Ramos (cell line): ENCODE results near the gene FGF1.

ENCODE experiments used
- in situ Hi-C: fragments of 300-500 bp; cut with MboI; formaldehyde crosslinking; loops from one replicate; pipeline ENCODE4 v1.14.3; 2022; ENCODE audit warnings: low sequenced_read_pairs; ENCODE audit not compliant: unreplicated experiment

Gene FGF1

DNA sequence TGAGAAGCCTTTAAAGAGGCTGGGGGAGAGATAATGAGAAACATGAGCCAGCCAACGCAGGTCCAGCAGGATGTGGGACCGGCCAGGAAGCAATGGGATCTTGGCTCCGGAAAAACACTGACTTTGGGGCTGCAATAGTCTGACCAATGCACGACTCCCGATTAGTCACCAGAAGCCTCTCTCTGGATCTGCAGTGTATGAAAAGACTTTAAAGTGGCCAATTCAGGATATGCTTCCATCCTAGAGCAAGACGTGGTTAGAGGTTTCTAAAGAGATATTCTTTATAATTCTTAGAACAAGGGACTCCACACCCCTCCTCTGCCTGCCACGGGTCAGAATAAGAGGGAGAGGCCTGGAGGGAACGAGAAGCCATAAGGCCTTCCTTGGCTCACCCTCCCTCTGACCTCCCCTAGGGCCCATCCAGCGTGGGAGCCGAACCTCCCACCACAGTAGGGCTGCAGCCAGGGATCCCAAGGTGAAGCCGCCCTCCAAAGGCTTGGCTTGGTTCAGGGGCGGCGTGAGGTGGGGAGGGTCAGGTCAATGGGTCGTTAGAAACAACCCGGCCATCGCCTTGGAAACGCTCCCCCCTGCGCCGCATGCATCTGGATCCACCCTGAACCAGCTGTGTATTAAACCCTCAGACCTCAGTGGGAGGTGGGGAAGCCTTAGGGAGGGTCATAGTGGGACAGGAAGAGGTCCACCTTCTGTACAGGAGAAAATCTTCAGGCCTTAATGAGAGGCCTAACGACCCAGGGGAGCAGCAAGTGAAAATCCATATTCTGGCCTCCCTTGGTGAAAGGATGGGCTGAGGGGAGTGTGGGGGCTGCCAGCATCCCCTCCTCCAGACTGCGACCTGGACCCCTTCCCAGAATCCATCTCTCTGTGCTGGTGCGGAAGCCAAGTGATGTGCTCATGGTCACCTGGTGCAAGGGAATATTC lies 11.1 kb downstream of the FGF1 start:
- in situ Hi-C loops: loop anchor here (25.0 kb wide), 1 partner anchor 512 kb away; no protein-coding TSS in a partner anchor

DNA sequence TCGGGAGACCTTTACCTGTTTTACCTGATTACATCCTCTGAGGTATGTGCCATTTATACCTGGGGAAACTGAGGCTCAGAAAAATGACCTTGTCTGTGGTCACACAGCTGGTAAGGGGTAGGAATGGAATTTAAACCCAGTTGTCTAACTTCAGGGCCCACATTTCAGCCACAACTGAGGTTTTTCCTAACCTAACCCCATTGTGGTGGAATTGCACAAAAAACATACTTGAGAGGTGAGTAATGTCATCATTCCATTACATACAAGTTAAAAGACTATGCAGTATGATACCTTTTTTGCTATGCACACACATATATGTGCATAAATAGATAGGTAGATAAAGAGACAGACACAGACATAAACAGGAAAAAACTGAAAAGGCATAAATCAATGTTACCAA lies 14.1 kb downstream of the FGF1 start:
- in situ Hi-C loops: no loop called here

DNA sequence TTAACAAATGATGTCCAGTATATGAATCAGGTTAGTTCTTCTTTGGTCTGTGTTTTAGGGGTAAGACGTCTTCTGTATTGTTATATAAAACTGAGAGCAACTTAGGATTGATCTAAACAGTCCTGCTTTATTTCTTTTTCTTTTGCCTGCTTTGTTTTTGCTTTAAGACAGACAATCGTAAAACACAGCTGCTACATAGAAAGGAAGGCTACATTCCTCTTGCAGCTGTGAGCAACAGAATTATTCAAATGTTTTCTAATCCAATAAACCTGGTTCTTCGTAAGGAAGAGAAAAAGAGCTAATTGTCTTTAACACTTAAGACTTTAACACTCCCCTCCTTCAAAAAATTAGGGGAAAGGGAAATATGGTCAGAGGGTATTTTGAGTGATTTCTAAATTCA lies 14.6 kb downstream of the FGF1 start:
- in situ Hi-C loops: no loop called here

DNA sequence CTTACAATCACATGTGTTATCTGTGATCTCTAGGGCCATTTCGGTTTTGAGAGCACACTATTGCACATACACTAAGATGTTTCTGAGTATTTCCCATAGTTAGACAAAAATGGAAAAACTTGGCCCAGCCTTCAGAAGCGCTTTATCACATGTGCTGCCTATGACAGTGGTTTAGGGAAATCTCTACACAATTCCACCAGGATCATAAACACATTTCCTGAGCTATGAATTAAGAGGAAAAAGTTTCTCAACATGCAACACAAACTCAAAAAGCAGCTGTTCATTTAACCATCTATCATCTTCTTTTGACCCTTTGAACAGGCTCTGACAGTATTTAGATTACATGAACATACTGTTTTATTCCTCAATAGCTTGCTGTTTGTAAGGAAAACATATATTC lies 15.1 kb downstream of the FGF1 start:
- in situ Hi-C loops: no loop called here

DNA sequence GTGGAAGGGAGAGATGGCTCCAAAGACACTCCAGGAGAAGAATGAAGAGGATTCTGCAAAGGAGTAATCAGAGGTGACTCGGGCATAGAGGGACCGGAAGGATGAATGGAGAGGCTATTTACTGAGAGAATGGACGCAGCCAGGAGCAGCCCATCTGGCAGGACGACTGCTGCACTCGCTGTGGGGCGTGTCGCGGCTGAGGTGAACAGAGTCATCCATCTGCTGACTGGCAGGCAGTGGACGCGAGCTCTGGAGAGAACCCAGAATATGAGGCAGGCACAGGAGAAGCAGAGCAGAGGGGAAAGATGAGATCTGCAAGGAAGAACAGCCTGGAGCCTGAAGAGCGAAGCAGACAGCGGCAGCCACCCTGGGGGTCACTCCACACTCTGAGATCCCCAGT lies 16.4 kb downstream of the FGF1 start:
- in situ Hi-C loops: no loop called here

DNA sequence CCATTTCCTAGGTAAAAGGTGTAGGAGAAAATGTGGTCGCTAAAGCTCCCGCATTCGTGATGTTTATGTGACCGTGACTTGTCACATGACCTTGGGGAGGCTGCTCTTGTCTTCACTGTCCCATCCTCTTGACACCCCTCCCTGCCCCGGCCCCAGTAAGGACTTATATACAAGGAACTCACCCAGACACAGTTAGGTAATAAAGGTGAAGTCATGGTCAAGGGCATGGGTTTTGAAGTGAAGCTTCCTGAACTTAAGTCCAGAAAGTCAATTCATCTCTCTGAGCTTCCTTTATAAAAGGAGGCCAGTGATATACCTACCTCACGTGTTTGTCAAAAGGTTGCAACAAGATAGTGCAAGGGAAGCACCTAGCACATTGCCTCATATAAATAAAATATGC lies 17.6 kb downstream of the FGF1 start:
- in situ Hi-C loops: no loop called here

DNA sequence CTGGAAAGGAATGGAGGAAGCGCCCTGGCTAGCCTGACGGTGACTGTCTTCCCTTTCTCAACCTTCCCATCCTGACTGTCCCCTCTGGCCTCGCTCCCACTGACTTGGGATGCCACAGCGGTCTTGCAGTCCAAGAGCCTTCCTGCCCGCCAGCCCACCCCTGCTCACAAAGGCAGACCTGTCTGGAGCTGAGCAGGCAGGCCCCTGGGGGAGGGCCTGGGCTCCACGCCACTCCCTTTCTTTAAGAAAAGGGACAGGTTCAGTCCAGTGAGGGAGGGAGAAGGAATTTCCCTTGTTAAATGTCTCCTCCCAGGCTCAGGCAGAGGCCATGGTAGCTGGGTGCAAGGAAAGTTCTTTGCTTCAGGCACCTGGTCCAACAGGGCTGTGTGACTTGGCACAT lies 18.1 kb downstream of the FGF1 start:
- in situ Hi-C loops: no loop called here

DNA sequence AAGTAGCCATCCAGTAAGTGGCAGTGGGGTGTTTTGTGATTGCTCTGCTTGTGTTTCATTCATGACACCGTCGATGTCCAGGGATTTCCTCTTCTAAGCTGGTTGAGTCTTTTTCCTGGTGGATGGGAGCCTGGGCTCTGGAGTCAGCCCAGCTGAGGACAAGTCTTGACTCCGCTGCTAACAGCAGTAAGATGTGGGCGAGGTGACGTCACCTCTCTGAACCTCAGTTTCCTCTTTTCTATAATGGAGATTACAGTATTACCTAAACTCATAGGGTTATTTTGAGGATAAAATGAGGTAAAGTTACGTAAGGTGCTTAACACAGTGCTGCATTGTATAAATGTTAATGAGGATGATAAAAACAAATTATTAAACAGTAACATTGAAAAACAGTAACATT lies 21.3 kb downstream of the FGF1 start:
- in situ Hi-C loops: no loop called here

DNA sequence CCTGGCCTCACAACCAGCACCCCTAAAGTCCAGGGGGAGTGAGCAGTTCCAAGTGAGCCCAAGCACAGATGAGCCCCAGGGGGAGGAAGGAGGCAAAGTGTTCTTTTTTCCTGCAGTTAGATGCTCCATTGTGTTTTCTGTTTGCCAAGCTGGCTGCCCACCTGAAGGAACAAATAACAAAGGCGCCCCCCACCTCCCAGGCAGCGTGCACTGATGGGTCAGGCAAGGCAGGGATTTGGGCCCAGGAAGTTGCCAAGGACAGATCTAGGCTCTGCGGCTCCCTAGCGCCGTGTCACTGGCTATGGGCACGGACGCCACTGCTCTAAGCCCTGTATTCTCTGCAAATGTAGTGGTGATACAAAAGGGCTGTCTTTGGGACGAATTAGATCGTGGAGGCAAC lies 21.8 kb downstream of the FGF1 start:
- in situ Hi-C loops: no loop called here

DNA sequence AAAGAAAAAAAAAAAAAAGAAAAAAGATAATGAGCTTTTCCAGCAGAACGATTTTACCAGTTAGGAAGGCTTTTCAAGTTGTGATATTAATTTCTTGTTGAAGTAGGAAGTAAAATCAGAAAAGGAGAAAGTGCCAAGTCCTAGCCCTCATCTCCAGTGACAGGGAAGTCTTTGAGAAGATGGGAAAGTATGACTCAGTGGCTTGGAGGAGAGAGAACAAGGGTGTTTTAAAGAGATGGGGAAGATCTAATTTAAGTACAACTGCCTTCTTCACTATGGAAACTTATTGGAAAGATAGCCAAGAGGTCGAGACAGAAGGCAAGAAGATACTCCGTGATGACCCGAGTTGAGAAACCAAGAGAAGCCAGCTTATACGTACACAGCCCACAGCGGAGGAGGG lies 22.6 kb downstream of the FGF1 start:
- in situ Hi-C loops: no loop called here

DNA sequence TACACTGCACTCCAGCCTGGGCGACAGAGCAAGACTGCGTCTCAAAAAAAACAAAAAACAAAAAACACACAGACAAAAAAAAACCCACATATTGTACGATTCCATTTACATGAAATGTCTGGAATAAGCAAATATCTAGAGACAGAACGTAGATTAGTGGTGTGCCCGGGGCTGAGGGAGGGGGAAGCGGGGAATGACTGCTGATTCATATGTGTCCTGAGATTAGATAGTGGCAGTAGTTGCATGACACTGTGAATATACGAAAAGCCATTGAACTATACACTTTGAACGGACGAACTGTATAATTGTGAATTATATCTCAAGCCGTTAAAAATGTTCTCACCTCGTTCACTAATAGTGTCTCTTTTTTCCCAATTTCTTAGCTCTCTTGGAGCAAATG lies 23.9 kb downstream of the FGF1 start:
- in situ Hi-C loops: no loop called here

DNA sequence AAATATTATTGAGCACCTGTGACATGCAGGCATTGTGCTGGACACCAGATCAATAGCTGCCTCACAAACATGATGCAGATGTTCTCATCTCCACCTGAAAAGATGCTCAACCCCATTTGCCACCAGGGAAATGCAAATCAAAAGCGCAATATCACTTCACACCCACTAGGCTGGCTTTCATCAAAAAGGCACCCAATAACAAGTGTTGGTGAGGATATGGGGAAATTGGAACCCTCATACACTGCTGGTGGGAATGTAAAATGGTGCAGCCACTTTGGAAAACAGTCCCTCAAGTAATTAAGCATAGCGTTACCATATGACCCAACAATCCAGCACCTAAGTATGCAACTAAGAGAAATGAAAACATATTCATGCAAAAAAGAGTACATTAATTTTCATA lies 24.7 kb downstream of the FGF1 start:
- in situ Hi-C loops: no loop called here

DNA sequence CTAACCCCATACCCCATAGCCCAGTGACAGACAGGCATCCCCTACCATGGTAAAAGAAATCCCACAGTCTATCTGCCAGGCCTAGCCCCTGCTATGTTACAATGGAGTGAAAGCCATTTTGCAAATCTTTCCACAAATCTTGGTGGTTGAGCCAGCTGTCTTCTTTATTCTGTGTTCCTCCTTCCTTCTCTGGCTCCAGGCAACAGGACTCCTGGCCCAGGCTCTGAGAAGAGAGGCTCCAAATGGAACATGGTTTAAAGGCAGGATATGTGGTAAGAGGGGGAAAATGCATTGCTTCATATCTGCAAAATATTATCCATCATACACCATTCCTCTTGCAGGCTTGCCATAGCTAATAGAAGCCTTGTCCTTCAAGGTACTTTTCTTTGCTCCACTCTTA lies 25.2 kb downstream of the FGF1 start:
- in situ Hi-C loops: no loop called here

DNA sequence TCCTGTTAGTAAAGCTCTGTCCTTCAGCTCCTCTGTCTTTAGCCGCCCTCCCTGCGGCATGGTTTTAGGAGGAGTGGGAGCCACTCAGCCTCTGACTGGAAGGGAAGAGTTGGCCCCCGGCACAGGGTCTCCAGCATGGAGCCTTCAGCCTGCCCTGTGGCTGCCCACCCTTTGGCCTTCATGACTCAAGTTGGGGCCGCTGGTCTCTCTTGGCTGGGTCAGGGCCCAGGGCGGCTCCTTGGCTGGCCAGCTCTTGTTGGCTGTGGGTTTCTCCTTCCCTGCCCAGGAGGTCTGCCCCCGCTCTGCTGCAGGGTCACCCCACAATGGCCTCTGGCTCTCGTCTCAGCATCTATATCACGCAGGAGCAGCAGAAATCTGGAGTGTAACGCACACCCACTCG lies 25.7 kb downstream of the FGF1 start:
- in situ Hi-C loops: no loop called here

DNA sequence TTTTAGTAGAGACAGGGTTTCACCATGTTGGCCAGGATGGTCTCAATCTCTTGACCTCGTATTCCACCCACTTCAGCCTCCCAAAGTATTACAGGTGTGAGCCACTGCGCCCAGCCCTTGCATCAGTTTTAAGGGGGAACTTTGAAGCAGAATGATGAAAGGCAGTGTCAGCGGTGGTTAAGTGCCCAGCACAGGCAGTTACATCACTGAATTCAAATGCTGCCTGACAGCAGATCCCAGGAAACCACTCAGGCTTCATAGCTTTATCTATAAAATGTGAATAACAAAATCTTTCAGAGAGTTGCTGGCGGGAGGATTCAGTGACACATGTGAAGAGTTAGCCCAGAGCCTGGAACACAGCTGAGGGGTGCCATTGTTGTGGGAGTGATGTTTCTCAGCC lies 26.5 kb downstream of the FGF1 start:
- in situ Hi-C loops: no loop called here

DNA sequence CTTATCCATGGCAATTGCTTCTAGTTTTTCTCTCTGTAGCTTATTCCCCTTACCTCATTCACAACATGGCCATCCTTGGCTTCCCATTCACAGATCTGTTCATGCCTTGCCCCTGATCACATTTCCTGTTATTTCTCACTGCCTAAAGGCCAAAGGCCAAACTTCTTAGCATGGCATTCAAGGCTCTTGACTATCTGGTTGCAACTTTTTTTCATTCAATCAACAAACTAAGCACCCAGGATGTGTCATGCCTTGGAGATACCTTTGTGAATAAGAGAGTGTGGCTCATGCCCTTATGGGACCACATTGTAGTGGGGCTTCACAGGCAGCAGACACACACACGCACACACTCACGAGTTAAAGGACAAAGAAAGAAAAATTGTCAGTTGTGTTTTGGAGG lies 27.6 kb downstream of the FGF1 start:
- in situ Hi-C loops: no loop called here

DNA sequence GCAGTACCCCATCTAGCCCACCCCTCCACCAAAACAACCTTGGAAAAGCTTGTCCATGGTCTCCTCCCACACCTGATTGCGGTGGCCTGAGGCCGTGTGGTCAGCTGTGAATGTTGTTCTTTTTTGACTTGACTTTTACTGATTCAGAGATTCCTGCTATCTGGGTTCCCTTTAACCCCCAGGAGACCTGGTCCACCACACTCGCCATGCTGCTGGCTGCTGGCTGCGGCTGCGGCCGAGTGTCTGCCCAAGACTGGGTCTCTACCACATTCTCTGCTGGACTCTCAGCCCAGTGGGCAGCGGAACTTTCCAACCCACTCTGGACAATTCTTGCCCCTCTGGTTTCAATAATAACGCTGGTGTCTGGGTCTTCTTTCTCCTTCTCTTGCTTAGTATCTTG lies 28.4 kb downstream of the FGF1 start:
- in situ Hi-C loops: no loop called here

DNA sequence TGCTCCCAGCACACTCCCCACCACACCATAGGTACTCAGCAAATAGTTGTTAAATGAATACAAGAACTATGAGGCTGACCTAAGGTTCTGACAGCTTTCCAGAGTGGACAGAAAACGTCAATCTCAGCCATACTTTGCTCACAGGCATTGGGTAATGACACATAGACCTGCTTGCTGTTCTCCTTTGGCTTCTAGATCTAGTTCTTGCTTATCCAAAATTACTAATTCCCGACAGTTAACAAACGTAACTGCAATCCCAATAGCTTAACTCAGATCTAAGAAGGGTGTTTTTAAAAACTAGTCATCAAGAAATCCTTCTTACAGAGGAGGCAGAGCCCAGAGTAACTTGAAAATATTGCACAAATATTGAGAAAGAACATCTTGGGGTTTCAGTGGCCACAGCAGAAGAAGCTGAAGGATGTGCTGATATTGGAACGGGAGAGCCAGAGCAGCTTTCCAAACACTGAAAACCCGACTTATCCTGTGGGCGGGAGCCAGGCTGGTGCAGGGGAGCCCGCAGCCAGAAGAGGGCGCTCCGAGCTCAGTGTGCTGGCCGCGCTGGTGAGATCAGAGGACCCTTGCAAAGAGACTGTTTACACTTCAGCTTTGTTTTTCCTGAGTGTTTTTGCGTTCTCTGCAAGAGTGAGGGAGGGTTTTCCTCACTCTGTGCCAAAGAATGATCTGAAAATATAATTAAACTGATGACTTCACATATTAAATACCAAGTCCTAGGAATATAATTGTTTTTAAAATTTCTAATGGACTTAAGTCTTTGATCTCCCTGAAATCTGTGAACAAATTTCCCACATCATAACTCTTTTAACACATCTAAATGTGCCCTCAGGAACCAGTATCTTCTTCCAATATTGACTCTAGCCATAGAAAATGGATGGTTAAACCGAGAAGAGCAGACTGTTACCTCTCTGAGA lies 30.3 kb downstream of the FGF1 start:
- in situ Hi-C loops: no loop called here

DNA sequence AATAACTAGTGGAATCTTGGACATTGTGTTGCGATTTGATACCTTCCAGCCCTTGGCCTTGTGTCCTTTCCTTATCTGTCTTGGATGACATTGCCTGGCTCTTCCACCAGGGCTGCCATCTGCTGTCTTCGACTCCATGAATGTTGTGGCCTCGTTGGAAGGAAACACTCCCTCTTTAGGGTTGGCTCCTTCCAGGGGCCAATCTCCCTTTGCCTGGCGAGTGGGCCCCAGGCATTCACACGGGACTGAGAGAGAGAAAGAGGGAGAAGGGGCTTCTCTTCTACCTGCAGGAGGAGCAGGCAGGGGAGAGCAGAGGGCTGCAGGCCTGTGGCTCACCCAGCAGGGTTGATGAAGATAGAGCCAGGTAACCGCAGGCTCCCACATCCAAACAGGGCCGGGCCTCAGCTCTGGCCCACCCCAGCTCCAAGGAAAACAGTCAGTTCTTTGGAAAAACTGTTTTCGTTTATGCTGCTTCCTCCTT lies 31.3 kb downstream of the FGF1 start:
- in situ Hi-C loops: no loop called here

DNA sequence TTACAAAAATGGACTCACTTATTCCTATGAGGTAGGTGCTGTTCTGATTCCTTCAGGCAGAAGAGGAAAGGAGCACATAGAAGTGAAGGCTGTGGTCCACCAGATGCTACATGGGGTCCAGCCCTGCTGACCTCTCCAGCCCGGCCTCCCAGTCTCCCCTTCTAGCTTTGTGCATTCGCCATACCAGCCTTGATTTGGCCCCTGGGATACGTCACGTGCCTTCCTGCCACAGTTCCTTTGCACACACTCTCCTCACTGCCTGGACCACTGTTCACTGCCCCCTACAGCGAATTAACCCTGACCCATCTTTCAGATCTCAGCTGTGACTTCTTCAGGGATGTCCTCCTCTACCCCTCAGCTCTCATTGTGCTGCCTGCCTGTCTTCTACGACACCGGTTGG lies 32.6 kb downstream of the FGF1 start:
- in situ Hi-C loops: no loop called here

DNA sequence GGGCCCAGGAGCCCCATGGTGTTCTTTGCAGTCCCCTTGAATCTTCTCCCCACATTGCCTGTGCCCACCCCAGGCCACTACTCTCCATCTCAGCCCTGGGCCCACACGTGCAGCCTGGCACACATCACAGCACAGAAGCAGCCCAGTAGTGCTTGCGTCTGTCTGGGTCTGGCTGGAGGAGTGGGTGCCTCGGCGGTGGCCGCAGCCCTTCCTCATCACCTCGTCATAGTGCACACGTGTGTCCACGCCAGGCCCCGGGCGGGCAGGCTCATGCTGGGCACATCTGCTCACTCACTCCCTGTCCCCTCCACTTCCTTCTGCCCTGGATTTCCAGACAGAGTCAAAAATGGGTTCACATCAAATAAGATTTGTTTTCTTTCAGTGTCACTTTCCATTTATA lies 33.3 kb downstream of the FGF1 start:
- in situ Hi-C loops: no loop called here
